BJ (cell line): ENCODE results near the gene RNPC3. TPM values are rescaled to one million over a fixed set of nuclear protein-coding genes. Genes with fewer than 3 reads are reported as not detected.

Experiments used
- CTCF ChIA-PET: fragments of 350-600 bp; formaldehyde crosslinking; extraction: SDS; loops from one replicate; lab custom pipeline; 2021; ENCODE audit warnings: antibody characterized with exemption, inconsistent platforms; lab: Yijun Ruan, JAX
- POLR2A ChIA-PET: fragments of 300-600 bp; sonication (Branson Sonifier 250); formaldehyde crosslinking; extraction: SDS; loops from one replicate; lab custom pipeline; 2021; ENCODE audit warnings: antibody characterized with exemption; lab: Charles Lee
- DNase-seq: peaks from one replicate; pipeline ENCODE4 v3.0.0-alpha.2; 2011; ENCODE audit warnings: low read depth
- H3K27me3 ChIP-seq: 2 replicates; pipeline ENCODE4 v1.6.0; 2011; ENCODE audit warnings: low read length; ENCODE audit not compliant: control insufficient read depth, insufficient read depth
- H3K36me3 ChIP-seq: 2 replicates; pipeline ENCODE4 v1.5.1; 2011; ENCODE audit warnings: low read length; ENCODE audit not compliant: control insufficient read depth, insufficient read depth
- H3K4me3 ChIP-seq: 2 replicates; pipeline ENCODE4 v1.5.1; 2011; ENCODE audit warnings: low read depth, mild to moderate bottlenecking, control low read depth, low read length
- CTCF ChIP-seq: IDR thresholded peaks from 2 replicates; pipeline ENCODE4 v1.5.1; 2011; ENCODE audit warnings: low read depth, mild to moderate bottlenecking, control low read depth, inconsistent platforms, low read length, moderate library complexity; ENCODE audit not compliant: insufficient read depth
- polyA minus RNA-seq: library from RNA; depleted of rRNA, polyadenylated mRNA; stranded (reverse); fragments of >200 nt; gene quantifications from 2 replicates; pipeline ENCODE4 v1.2.3, GENCODE V29; 2011; rRNA and poly(A)+ RNA removed
- polyA plus RNA-seq: library from polyadenylated mRNA; depleted of rRNA; stranded (reverse); fragments of >200 nt; gene quantifications from 2 replicates; pipeline ENCODE4 v1.2.3, GENCODE V29; 2011; rRNA removed

Gene RNPC3
- polyA plus RNA-seq (13.3 and 15.2 TPM in 2 replicates), polyA minus RNA-seq (7.3 and 8.3 TPM in 2 replicates)

- Histone ChIP-seq H3K4me3 (peak within 1 kb of the TSS; percentile 83), H3K36me3 (peaks cover 1% of the 10 kb centered on the region; the same call in 1 of the 2 replicates), H3K27me3 (no peaks in the 10 kb centered on the region)
- TF ChIP-seq CTCF, result 0 out of 2 replicates have a peak, but pooled peaks have one; percentile 5
- ChIA-PET CTCF (interaction anchor here (1.0 to 2.5 kb wide), 3 partner anchors 10 to 420 kb away, joined by 4 to 13 read pairs (median 5); no protein-coding TSS in a partner anchor), POLR2A (no interaction called here)
- peak; percentile 67 for DNase-seq
Measured at GRCh38 chr1:103525607-103526507, at the start of gene RNPC3. TSS of gene RNPC3 (plus strand) at chr1:103525699. CDS start at chr1:103526071, 372 bp downstream.

GRCh38 chr1:103477101-103477500 is 48.4 kb upstream of the RNPC3 start:
- TF ChIP-seq CTCF, result no peak
- ChIA-PET POLR2A (no interaction called here), CTCF (interaction anchor here (1.4 kb wide), 1 partner anchor 16 kb away, joined by 3 read pairs; no protein-coding TSS in a partner anchor)
- no peak for DNase-seq
- H3K36me3 ChIP-seq, result no peaks in the 10 kb centered on the region
- no peak overlapping the region for H3K4me3 ChIP-seq
- H3K27me3 ChIP-seq, result no peaks in the 10 kb centered on the region

- ChIA-PET POLR2A (no interaction called here), CTCF (no interaction called here)
- TF ChIP-seq CTCF, result no peak
- Histone ChIP-seq H3K4me3 (no peak overlapping the region), H3K27me3 (no peaks in the 10 kb centered on the region), H3K36me3 (no peaks in the 10 kb centered on the region)
- no peak for DNase-seq
Measured at GRCh38 chr1:103489935-103490334, 35.6 kb upstream of the RNPC3 start.

GRCh38 chr1:103492003-103492625 is 33.4 kb upstream of the RNPC3 start:
- DNase-seq, result no peak
- no peak for TF ChIP-seq CTCF
- H3K4me3 ChIP-seq, result no peak overlapping the region
- POLR2A ChIA-PET, result no interaction called here
- H3K27me3 ChIP-seq, result no peaks in the 10 kb centered on the region
- CTCF ChIA-PET, result interaction anchor here (0.6 kb wide), 1 partner anchor 11 kb away, joined by 3 read pairs; no protein-coding TSS in a partner anchor
- H3K36me3 ChIP-seq, result no peaks in the 10 kb centered on the region
